OCI-LY1 (cell line): ENCODE data around the gene CDC6.

Experiments used
- CTCF ChIP-seq: fragments of 200-600 bp; sonication (generic), shearing (Covaris generic); IDR thresholded peaks from 2 replicates; pipeline ENCODE4 v1.5.1; 2017; ENCODE audit warnings: mild to moderate bottlenecking, antibody characterized with exemption, low read length, moderate library complexity, mixed read lengths
- EZH2 ChIP-seq: fragments of 200-600 bp; sonication (generic), shearing (Covaris generic); IDR thresholded peaks from 2 replicates; pipeline ENCODE4 v1.8.0; 2017; ENCODE audit warnings: borderline replicate concordance, mixed run types, mild to moderate bottlenecking, antibody characterized with exemption, low read length, moderate library complexity, mixed read lengths

- peak; percentile 57 for TF ChIP-seq CTCF
- no peak for TF ChIP-seq EZH2
These were observed 29.7 kb downstream of the CDC6 start for GRCh38 chr17:40317345-40317873.
